Activated CD8-positive, alpha-beta memory T cell treated with anti-CD3 and anti-CD28 coated beads for 24 hours (primary cell): ENCODE measurements around the gene DNAJB7.
"Not testable (repeated sequence)": the region's sequence is repeated elsewhere in the genome, so short reads cannot be mapped to it uniquely, and the experiment has no call there.

Experiments used
- DNase-seq: peaks from one replicate; pipeline ENCODE4 v3.0.0-alpha.2; 2020

DNAJB7 gene

GRCh38 chr22:40838486-40838885 is 23.4 kb downstream of the DNAJB7 start:
- no peak for DNase-seq

- DNase-seq = no peak
Measured at GRCh38 chr22:40834619-40835018, 27.3 kb downstream of the DNAJB7 start.

- DNase-seq = no peak
Measured at GRCh38 chr22:40829131-40829530, 32.8 kb downstream of the DNAJB7 start.

- DNase-seq = no peak
Measured at GRCh38 chr22:40826984-40827741, 34.8 kb downstream of the DNAJB7 start.

GRCh38 chr22:40826292-40826691 is 35.6 kb downstream of the DNAJB7 start:
- not testable (repeated sequence) for DNase-seq

- DNase-seq = no peak
Measured at GRCh38 chr22:40823426-40823825, 38.5 kb downstream of the DNAJB7 start.

- DNase-seq = no peak
Measured at GRCh38 chr22:40819599-40820140, 42.2 kb downstream of the DNAJB7 start.

GRCh38 chr22:40818747-40819598 is 42.9 kb downstream of the DNAJB7 start, which contains the start of gene SLC25A17:
Gene SLC25A17 (minus strand): TSS chr22:40819346. CDS start chr22:40819248, 98 bp downstream.
- DNase-seq = peak; percentile 93

GRCh38 chr22:40818192-40818746 is 43.6 kb downstream of the DNAJB7 start:
- no peak for DNase-seq

- DNase-seq = no peak
Measured at GRCh38 chr22:40817737-40818136, 44.2 kb downstream of the DNAJB7 start.

- no peak for DNase-seq
Measured at GRCh38 chr22:40813912-40814315, 48.0 kb downstream of the DNAJB7 start.
